Stimulated activated CD4-positive, alpha-beta T cell treated with anti-CD3 and anti-CD28 coated beads, Interleukin-12 subunit alpha, Interleukin-12 subunit beta, amount 100 ng/mL, for 4 hours (primary cell): ENCODE results near the gene KLHDC4.
"Not testable (repeated sequence)": the region's sequence is repeated elsewhere in the genome, so short reads cannot be mapped to it uniquely, and the experiment has no call there.

Experiments used
- DNase-seq: peaks from one replicate; pipeline ENCODE4 v3.0.0-alpha.2; 2020

Gene KLHDC4

DNA sequence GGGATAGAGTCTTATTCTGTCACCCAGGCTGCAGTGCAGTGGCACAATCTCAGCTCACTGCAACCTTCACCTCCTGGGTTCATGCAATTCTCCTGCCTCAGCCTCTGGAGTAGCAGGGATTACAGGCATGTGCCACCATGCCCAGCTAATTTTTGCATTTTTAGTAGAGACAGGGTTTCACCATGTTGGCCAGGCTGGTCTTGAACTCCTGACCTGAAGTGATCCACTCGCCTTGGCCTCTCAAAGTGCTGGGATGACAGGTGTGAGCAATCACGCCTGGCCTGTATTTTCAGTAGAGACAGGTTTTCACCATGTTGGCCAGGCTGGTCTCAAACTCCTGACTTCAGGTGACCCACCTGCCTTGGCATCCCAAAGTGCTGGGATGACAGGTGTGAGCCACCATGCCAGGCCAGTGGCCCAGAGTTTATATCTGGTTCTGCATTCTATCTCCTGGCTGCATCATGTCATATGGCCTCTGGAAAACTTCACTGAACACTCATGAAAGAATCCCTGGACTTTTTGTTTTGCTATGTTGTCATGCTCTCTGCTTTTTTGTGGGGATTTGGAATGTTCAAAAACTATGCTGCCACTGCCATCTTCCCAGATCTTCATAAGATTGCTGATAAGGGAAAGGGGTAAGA lies 21.8 kb upstream of the KLHDC4 start:
- DNase-seq, result not testable (repeated sequence)

DNA sequence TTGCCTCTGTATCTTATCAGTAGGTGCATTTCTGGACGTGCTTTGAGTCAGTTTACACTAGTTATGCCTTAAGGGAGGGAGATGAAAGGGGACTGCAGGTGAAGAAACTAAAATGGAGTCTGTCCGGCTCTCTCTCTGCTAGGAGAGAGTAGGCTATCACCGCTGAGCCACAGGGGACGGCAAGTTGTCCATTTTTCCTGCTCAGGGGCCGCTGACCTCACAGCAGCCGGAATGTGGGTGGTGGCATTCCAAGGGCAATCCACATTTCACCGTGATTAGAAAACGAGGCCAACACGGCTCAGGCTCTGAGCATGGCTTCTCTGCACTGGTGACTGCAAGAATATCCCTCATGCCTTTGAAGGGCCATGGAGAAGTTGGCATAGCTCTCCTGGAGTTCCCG lies 19.0 kb upstream of the KLHDC4 start:
- no peak for DNase-seq

DNA sequence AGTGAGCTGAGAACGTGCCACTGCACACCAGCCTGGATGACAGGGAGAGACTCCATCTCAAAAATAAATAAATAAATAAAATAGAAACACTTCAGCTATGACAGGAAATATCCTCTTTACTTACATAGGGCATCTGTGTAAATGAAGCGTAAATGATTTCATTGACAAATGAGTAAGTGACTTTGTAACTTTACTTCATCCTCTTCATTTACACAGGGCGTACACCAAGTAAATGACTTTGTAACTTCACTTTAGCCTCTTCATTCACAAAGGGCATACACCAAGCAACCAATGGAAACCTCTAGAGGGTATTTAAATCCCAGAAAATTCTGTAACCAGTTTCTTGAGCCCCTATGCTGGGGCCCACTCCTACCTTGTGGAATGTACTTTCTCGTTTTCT lies 16.2 kb upstream of the KLHDC4 start:
- DNase-seq, result no peak

DNA sequence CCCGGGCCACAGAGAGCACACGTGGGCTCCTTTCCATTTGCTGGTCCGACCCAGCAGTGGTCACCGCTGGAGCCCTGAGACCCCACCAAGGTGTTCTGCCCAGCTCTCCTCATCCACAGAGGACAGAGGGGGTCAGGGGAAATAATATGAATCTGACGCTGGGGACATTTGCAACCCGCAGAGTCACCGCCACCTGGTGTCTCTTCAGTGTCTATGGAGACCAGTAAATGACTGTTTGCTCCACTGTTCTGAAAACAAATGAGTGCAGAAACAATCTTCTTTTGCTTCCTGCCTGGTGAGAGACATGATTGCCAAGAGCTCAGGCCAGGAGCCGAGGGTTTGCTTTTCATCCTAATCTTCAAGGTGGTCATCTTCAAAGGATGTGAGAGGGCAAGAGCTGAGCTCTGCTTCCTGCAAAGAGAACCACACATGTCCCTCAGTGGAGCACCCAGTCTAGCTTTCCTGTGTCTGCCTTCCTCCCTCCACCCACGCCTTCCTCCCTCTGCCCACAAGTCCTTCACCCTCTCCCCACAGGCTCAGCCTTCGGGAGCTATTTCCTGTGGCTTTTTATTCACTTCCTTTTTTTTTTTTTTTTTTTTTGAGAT lies 14.7 kb upstream of the KLHDC4 start:
- peak; percentile 35 for DNase-seq

DNA sequence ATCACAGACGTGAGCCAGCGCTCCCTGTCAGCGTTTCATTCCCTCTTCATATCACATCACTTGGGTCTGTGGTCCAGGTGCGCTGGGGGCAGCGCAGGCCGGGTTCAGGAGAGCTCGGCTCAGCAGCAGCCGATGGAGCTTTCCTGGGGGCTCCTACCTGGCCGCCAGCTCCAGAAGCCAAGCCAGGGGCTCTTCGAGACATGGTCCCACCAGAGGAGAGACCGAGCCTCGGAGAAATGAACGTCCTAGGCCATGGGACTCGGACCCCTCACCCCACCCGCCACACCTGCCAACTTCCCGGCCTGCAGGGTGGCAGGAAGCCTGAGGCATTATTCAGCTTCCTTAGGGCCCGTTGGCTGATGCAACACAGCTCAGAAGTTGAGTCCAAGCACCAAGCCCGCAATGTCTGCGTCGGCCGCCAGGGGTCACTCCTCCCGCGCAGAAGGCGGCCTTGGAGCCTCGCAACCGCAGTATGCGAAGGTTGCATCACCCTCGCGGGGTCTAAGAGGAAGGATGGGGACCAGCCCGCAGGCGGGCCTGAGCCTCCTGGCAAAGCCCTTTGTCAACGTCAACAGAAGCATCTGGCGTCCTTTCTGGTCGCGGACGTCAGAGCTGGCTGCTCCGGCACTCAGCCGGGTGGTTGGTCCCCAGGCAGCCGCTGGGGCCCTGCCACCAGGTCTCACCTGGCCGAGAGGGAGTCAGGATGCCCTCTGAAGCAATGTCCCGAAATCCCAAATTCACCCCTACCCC lies 13.2 kb upstream of the KLHDC4 start:
- DNase-seq, result peak; percentile 95

GRCh38 chr16:87778476-87778829 lies 12.7 kb upstream of the KLHDC4 start:
- peak; percentile 15 for DNase-seq

DNA sequence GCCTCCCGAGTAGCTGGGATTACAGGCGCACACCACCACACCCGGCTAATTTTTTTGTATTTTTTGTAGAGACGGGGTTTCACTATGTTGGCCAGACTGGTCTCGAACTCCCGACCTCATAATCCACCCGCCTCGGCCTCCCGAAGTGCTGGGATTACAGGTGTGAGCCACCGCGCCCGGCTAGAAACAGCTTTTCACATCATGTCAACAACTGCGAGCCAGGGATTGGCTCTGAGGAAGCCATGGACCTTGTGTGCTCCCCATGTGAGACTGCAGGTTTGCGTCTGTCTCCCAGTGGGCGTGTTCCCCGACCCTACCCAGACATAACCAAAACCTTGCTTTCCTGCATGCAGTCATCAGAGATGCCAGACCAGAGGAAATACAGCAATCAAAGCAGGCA lies 8.1 kb upstream of the KLHDC4 start:
- DNase-seq, result not testable (repeated sequence)

GRCh38 chr16:87767456-87767855 lies 1.7 kb upstream of the KLHDC4 start:
- DNase-seq, result not testable (repeated sequence)

- no peak for DNase-seq
Observed at GRCh38 chr16:87766485-87766797, 655 bp upstream of the KLHDC4 start.

DNA sequence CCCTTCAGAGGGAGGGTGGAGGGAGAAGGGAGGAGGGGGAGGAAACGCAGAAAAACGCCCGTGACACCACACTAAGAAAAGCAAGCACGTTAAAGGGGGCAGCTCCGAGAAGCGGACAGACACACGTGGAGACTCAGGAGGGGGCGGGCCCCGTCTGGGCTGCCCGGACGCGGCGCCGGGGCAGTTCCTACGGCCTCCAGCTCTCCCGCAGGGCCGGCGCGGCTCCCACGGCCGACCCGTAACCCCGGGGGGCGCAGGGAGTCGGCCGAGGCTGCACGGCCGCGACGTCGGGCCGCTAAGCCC lies 362 bp downstream of the KLHDC4 start:
- DNase-seq, result no peak

- DNase-seq, result peak; percentile 15
Observed at GRCh38 chr16:87764600-87765472, 950 bp downstream of the KLHDC4 start.

DNA sequence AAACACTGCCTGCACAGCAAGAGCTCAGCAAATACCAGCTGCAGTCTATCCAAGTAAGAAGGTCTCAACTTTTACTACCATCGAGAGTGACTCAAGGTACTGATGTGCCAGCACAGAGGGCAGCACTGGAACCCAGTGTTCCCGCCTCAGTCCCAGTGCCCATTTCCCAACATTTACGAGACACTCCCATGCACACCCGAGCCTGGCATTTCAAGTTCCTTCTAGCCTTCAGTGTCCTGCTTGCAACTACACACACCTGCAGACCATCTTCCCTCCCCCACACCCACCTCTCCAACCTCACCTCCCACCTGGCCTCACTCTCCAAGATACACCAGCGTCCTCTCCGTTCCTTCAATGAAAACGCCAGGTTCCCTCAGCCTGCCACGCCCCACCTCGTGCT lies 3.2 kb downstream of the KLHDC4 start:
- no peak for DNase-seq

DNA sequence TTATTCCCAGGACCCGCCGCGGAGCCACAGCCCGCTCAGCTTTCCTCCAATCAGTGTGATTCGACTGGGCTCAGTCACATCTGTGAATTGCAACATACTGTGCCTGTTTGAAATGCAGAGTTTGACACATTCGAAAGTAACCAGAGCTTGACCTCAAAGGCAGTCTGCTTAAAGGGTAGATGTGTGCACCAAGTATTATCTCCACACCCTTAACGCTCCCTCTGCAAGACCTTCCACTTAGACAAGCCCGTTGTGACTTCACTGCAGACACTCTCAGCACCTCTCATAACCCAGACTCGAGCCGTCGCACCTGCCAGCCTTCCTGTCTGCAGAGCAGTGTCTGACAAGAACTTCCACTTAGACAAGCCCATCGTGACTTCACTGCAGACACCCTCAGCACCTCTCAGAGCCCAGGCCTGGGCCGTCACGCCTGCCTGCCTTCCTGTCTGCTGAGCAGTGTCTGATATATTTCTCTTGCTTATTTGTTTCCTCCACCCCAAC lies 3.7 kb downstream of the KLHDC4 start:
- DNase-seq, result no peak

GRCh38 chr16:87761060-87761459 lies 4.7 kb downstream of the KLHDC4 start:
- no peak for DNase-seq

DNA sequence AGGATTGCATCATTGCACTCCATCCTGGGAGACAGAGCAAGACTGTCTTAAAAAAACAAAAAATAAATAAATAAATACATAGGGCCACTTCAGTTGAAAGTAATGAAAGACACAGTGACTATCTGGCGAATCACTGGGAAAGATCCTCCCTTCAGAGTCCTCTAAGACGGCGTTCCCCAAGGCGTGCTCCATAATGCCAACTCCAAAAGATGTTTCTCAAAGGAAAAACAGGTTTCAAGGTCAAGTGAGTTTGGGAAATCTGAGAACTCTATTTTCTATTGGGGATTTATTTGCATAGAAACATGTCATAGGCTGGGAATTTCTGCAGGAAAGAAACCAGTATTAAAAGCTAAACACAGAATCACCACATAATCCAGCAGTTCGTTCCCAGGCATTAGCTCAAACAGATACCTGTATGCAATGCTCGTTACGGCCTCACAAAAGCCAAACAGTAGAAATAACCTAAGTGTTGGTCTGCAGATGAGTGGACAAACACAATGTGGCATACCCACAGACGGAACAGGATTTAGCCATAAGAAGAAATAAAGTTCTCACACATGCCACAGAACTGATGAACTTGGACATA lies 7.9 kb downstream of the KLHDC4 start:
- no peak for DNase-seq

GRCh38 chr16:87754535-87754934 lies 11.3 kb downstream of the KLHDC4 start:
- DNase-seq, result no peak

DNA sequence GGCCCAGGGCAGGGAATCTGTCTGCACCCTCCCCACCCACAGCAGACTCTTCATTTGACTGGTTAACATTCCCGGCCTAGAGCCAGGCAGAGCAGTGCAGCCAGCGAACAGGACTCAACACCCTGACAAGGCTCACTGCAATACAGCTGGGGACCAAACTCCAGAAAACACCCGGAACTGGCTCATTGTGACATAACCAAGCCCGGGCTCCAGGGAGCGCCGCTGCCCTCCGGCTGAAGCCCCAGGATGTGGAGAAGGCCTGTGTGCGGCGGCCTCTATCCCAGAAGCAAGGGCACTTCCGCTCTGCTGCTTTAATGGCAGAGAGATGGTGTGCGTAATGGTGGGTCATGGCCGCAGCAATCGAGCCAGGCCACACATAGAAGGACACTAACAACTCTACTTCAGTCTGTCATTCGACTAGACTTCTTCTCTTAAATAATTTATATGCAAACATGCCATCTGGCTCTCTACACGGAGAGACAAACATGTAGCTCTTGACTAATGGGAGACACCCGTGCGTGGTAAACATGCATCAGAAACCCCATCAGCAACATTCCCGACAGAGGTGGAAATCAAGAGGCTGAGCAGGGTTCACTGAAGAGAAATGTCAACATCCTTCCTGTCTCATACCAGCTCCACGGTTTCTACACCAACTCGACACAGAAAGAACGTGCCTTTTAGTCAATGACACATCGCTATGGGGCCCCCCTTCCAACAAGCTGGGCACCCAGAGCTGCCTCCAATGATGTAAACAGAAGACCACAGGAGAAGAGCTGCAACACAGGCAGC lies 18.0 kb downstream of the KLHDC4 start:
- no peak for DNase-seq

DNA sequence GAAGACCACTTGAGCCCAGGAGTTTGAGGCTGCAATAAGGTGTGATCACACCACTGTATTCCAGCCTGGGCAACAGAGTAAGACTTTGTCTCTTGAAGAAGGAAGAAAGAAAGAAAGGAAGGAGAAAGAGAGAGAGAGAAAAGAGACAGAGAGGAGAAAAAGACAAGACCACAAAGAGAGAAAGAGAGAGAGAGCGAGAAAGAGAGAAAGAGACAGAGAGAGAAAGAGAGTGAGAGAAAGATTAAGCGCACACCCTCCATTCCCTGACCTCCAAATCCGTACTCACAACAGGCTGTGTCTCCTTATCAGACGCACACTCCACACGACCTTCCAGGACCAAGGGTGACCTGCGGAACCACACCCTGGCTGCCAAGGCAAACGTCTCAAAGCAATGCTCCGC lies 19.6 kb downstream of the KLHDC4 start:
- DNase-seq, result no peak

DNA sequence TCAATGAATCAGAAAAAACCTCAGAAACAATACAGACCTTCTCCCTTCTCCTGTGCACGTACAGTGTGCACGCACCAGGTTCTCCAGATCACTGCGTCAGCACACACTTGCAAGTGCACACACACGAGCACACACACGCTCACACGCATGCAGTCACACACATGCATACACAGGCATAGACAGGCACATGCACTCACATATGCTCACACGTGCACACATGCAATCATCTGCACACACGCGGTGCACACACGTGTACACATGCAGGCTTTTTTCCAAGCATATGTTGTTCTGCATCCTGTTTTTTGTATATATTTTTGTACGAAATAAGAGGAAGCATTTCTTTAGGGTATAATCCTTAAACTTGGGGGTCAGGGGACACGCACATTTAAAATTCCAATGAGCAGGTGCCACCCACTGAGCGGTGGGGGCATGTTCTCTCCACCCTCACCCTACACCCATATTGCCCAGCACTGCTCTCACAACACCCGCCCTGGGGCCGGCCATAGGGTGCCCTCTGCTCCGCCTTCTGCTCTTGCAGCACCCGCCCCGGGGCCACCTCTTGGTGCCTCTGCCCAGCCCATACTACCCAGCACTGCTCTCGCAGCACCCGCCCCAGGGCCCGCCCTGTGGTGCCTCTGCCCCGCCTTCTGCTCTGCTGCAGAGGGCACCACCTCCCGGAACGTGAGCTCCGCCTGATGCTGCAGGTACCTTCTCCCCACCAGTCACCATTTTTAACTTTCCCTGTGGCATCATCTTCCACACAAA lies 20.9 kb downstream of the KLHDC4 start:
- DNase-seq, result no peak

GRCh38 chr16:87742781-87743490 lies 22.9 kb downstream of the KLHDC4 start:
- DNase-seq, result no peak
